ENCODE data around the gene ACOT11. TPM values are rescaled to one million over a fixed set of nuclear protein-coding genes. Genes with fewer than 3 reads are reported as not detected.

Gene ACOT11
- total RNA-seq, 4 donors from 2014 or later: 27.1 to 93.0 (median 70.5) TPM

- DNase-seq: no peak
- no peak overlapping the region for H3K4me3 ChIP-seq (replicated peaks in 1 of 3)
- TF ChIP-seq CTCF (IDR thresholded peaks at IDR 0.05) (no peak), POLR2A (IDR thresholded peaks at IDR 0.05) (no peak)
- no peaks in the 10 kb centered on the region for H3K27me3 ChIP-seq
- no peaks in the 10 kb centered on the region for H3K9me3 ChIP-seq
- intact Hi-C loops (cut with DNase I): no loop called here
- H3K36me3 ChIP-seq: peaks cover 0 to 18% of the 10 kb centered on the region in 2 donors
- no peaks in the 10 kb centered on the region for H3K4me1 ChIP-seq
- 88 to 91% methylated on average over 10 to 13 of the region's 13 CpGs for WGBS, 2 donors
- H3K27ac ChIP-seq: no peak overlapping the region
These were observed 51.3 kb downstream of the ACOT11 start for GRCh38 chr1:54599211-54599823.

GRCh38 chr1:54600947-54601721, 53.1 kb downstream of the ACOT11 start:
- intact Hi-C loops (cut with DNase I): no loop called here
- Histone ChIP-seq H3K36me3 (peaks cover 0 to 19% of the 10 kb centered on the region in 2 donors), H3K27ac (no peak overlapping the region), H3K9me3 (no peaks in the 10 kb centered on the region), H3K27me3 (no peaks in the 10 kb centered on the region), H3K4me1 (no peaks in the 10 kb centered on the region), H3K4me3 (replicated peaks in 1 of 3) (no peak overlapping the region)
- DNase-seq: peak in 1 of 2 donors; percentile 28
- 67 to 79% methylated on average over 8 to 15 of the region's 21 CpGs for whole genome bisulfite sequencing, 2 donors
- TF ChIP-seq POLR2A (IDR thresholded peaks at IDR 0.05) (no peak), CTCF (IDR thresholded peaks at IDR 0.05) (no peak)

- intact Hi-C loops (cut with DNase I): no loop called here
- H3K36me3 ChIP-seq: peaks cover 0 to 20% of the 10 kb centered on the region in 2 donors
These were observed 53.7 kb downstream of the ACOT11 start for GRCh38 chr1:54601730-54602129.

DNA sequence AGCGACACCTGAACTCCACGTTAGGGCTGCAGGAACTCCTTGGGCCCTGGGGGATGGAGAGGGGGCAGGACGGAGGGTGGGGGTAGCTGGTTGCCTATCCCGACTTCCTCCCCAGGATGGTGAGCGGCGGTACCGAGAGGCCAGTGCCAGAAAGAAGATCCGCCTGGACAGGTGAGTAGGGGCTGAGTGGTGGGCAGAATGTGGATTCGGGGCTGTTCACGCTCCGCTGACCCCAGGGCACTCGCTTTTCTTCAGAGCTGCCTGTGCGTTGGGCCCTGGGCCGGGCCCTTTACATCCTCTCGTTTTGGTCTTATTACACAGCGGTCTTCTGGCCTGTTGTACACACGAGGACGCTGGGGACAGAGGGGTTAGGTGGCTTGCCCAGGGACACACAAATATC, 54.5 kb downstream of the ACOT11 start:
- 86 to 89% methylated on average over 17 to 18 of the region's 18 CpGs for WGBS, 2 donors
- peaks cover 0 to 21% of the 10 kb centered on the region in 2 donors for H3K36me3 ChIP-seq
- TF ChIP-seq POLR2A (IDR thresholded peaks at IDR 0.05) (no peak), CTCF (IDR thresholded peaks at IDR 0.05) (no peak)
- H3K4me3 ChIP-seq (replicated peaks in 1 of 3): no peak overlapping the region
- DNase-seq: no peak
- H3K9me3 ChIP-seq: no peaks in the 10 kb centered on the region
- H3K4me1 ChIP-seq: no peaks in the 10 kb centered on the region
- intact Hi-C loops (cut with DNase I): no loop called here
- no peaks in the 10 kb centered on the region for H3K27me3 ChIP-seq
- H3K27ac ChIP-seq: no peak overlapping the region

More at GRCh38 chr1:54601730-54602129, 53.7 kb downstream of the ACOT11 start:
- H3K27me3 ChIP-seq: no peaks in the 10 kb centered on the region
- 75 to 81% methylated on average over 8 to 10 of the region's 10 CpGs for WGBS, 2 donors
- H3K27ac ChIP-seq: no peak overlapping the region
- H3K9me3 ChIP-seq: no peaks in the 10 kb centered on the region
- no peak overlapping the region for H3K4me3 ChIP-seq (replicated peaks in 1 of 3)
- H3K4me1 ChIP-seq: no peaks in the 10 kb centered on the region
- no peak for TF ChIP-seq POLR2A (IDR thresholded peaks at IDR 0.05)
- TF ChIP-seq CTCF (IDR thresholded peaks at IDR 0.05): no peak
- DNase-seq: no peak

DNA sequence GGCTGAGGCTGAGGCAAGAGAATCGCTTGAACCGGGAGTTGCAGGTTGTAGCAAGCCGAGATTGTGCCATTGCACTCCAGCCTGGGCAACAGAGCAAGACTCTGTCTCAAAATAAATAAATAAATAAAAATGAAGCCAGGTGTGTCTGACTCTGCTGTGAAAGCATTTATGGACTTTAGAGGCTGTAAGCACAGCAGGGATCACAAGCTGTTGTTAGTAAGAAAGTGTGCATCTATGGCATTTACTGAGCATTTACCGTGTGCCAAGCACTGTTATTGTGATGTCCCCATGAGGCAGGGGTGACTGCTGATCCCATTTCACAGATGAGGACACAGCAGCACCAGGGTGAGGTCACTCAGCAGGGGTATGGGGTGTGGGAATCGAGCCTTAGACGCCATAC, 55.2 kb downstream of the ACOT11 start:
- DNase-seq: no peak
- intact Hi-C loops (cut with DNase I): no loop called here
- H3K27ac ChIP-seq: no peak overlapping the region
- H3K36me3 ChIP-seq: peaks cover 0 to 27% of the 10 kb centered on the region in 2 donors
- H3K4me3 ChIP-seq (replicated peaks in 1 of 3): no peak overlapping the region
- 95 to 96% methylated on average over 6 of the region's 6 CpGs for WGBS, 2 donors
- H3K9me3 ChIP-seq: no peaks in the 10 kb centered on the region
- H3K27me3 ChIP-seq: no peaks in the 10 kb centered on the region
- no peak for TF ChIP-seq CTCF (IDR thresholded peaks at IDR 0.05)
- TF ChIP-seq POLR2A (IDR thresholded peaks at IDR 0.05): no peak
- H3K4me1 ChIP-seq: no peaks in the 10 kb centered on the region

Data from thyroid gland (tissue), 4 donors.